NCI-H2107 treated with DMSO at 0.1 percent for 48 hours (cell line): ENCODE data around the gene CASTOR2.
"Not testable (repeated sequence)": the region's sequence is repeated elsewhere in the genome, so short reads cannot be mapped to it uniquely, and the experiment has no call there.

Experiments used
- DNase-seq: peaks from one replicate; lab custom pipeline; 2025; ENCODE audit not compliant: unreplicated experiment; lab: John Stamatoyannopoulos, UW

CASTOR2 gene

GRCh38 chr7:74994869-74995543, 30.5 kb downstream of the CASTOR2 start:
- not testable (repeated sequence) for DNase-seq

DNA sequence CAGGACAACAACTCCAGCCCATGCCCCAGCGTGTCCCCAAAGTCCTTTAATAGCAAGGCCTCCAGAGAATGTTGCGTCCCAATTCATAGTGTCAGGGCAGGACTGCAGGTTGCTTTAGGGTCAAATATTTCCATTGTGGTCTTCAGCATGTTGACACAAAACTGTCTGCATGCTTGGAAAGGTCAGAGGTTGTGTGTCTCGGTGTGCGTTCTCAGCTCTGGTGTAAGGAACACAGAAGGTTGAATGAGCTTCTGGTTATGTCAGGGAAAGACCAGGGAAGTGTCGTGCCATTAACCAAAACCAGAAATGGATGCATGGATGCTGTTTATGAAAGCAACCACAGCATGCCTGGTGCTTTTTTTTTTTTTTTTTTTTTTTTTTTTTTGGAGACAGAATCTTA, 31.9 kb downstream of the CASTOR2 start:
- not testable (repeated sequence) for DNase-seq

- DNase-seq: not testable (repeated sequence)
Observed at GRCh38 chr7:74997811-74998210, 33.3 kb downstream of the CASTOR2 start.

DNA sequence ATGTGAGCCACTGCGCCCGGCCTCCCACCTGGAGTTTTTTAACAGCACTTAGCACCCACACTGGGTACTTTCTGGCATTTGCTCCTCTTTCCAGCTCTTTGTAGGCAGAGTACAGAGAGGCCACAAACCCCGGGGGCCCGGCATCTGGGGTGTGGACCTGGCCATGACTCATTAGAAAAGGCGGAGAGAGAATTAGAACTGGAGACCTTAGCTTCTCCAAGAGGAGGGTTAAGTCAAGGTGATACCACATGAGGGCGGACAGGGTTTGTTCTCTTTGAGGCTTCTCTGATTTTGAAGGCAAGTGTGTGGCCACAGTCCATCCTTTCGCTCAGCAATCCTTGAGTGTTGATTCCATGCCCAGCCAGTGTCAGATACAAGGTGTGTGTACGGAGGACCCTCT, 36.9 kb downstream of the CASTOR2 start:
- not testable (repeated sequence) for DNase-seq

GRCh38 chr7:75010036-75010435, 45.5 kb downstream of the CASTOR2 start:
- no peak for DNase-seq

- no peak for DNase-seq
Observed at GRCh38 chr7:75017832-75018231, 53.3 kb downstream of the CASTOR2 start.

- DNase-seq: no peak
Observed at GRCh38 chr7:75018570-75019364, 54.3 kb downstream of the CASTOR2 start.

GRCh38 chr7:75019800-75020199, 55.3 kb downstream of the CASTOR2 start:
- DNase-seq: no peak

DNA sequence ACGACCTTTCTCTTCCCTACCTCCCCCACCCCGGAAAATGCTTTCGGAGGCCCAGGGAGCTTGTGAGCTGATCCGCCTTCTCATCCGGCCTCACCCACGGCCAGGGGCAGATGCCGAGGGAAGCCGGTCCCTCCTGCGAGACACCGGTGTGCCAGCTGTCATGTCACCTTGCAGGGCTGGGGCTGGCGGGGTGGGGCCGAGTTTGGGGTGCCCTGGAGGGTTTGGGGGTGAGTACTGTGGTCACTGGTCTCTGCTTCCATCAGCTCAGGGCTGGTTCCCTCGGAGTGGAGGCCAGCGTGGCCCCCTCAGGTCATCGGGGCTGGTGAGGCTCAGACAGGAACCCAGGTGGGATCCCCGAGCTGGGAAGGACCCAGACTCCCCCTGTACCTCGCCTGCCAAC, 60.4 kb downstream of the CASTOR2 start:
- no peak for DNase-seq

- DNase-seq: no peak
Observed at GRCh38 chr7:75028299-75028698, 63.8 kb downstream of the CASTOR2 start.

GRCh38 chr7:75033064-75033463, 68.6 kb downstream of the CASTOR2 start:
- DNase-seq: no peak

GRCh38 chr7:75033826-75034225, 69.3 kb downstream of the CASTOR2 start:
- DNase-seq: no peak

- DNase-seq: no peak
Observed at GRCh38 chr7:75038508-75038907, 74.0 kb downstream of the CASTOR2 start.

DNA sequence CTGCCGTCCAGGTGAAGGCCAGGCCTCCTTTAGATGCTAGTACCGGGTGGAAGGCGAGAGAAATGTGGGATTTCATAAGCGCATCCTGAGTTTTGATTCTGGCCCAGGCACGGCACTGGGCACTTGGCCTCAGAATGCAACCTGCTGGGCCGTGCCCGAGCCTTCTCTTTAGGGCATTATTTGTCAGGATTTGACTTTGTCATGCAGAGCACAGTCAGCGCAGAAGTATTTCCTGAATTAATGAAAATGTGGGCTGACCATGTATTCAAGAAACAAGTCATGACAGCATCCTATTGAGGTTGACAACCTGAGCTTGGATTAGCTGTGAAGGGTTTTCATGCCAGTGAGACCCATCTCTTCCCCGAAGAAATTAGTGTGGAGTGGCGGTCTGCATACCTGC, 74.7 kb downstream of the CASTOR2 start:
- no peak for DNase-seq

GRCh38 chr7:75039709-75040108, 75.2 kb downstream of the CASTOR2 start:
- DNase-seq: no peak

DNA sequence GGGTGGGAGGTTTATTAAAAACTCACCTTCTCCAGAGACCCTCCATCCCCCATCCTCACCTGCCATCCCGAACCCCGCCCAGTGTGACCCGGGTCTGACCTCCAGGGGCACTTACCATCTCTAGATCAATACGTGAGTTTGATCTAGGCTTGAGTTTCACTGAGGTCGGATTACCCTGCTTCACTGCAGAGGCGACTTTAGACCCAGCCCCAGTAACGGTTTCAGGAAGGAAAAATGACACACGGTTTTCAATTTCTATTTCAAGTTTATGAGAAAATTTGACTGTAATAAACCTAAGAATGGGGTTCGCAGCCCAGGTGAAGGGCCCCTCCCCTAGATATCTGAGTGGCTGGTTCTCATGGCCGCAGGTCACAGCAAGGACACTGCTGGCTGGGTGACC, 76.0 kb downstream of the CASTOR2 start:
- no peak for DNase-seq

DNA sequence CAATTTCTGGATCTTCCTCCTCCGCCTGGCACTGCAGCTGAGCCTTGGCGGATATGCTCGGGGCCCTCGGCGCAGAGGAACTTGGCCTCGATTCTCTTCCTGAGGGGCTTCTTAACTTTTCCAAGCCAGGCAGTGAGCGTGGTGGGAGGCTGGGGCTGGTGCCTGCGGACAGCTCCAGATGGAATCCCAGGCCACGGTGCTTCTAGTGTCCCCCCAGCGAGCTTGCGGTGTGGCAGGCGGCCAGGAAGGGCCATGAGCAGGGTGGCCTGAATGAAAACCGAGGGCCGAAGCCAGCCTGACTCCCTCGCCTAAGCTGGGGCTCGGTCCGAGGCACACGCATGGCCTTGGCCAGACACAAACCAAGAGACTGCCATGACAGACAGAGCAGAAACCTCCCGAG, 77.8 kb downstream of the CASTOR2 start:
- DNase-seq: no peak

- no peak for DNase-seq
Observed at GRCh38 chr7:75042831-75043703, 78.6 kb downstream of the CASTOR2 start.

DNA sequence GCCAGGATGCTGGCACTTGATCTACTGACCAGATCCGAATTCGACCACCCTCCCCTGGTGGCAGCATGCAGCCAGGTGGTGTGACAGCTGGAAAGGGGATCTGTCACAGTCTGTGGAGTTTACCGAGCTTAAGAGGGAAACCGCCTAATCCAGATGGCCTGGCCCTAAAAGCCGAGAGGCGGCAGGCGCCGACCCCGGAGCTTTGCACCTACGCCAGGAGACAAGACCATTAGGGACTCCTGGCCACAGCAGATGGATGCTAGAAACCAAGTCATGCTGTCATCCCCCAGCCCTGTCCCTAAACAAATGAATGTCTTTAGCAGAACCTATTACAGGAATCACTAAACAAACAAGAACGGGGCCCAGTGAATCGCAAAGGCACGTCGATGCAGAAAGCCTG, 81.4 kb downstream of the CASTOR2 start:
- DNase-seq: no peak

DNA sequence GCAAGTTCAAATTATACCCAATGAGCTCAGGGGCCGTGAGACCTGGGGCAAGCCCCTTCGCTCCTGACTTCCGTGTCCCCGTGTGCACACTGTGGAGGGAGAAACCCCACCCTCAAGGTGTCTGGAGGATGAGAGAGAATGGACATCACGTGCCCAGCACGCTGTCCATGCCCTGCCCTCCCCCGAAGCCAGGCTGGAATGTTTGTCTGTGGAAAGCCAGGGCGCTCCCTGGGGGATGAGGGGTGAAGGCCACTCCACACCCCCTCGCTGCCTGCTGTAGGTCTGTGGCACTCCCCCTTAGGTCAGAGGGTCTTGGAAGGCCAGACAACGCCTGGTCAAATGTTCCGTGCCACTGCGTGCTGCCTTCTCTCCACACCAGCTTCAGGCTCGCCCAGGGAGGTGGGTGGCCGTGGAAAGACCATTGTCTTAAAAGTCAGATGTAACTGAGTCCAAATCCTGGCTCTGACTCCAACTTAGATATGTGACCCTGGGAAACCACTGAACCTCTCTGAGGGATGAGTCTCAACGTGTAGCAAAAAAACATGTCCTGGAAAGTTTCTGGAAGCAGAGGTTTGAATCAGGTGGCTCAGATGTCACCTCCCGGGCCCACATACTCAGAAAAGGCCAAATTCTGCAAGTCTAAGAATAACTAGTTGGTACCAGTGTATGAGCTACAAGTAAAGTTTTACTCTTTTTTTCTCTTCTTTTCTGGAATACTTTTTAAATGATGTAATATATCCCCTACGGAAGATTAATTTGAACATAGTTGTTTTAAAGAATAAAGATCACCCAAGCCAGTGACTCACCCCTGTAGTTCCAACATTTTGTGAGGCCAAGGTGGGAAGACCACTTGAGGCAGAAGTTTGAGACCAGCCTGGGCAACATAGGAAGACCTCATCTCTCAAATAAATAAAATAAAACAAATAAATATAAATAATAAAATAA, 84.2 kb downstream of the CASTOR2 start:
- DNase-seq: no peak
